GM23338 (cell line): ENCODE data around the gene SMPDL3B. TPM values are rescaled to one million over a fixed set of nuclear protein-coding genes. Genes with fewer than 3 reads are reported as not detected.
"Not testable (repeated sequence)": the region's sequence is repeated elsewhere in the genome, so short reads cannot be mapped to it uniquely, and the experiment has no call there.

Source experiments
- ATAC-seq: fragments of 200-7000 bp; cut with Tn5 transposase; 3 replicates; pipeline ENCODE4 v1.9.1; 2020
- DNase-seq: peaks from one replicate; pipeline ENCODE4 v3.0.0-alpha.2; 2015; ENCODE audit warnings: low spot score
- H2AFZ ChIP-seq: fragments of 200-600 bp; sonication (generic); 2 replicates; pipeline ENCODE4 v1.8.0; 2016; ENCODE audit warnings: antibody characterized with exemption, mild to moderate bottlenecking, moderate library complexity
- H3F3A ChIP-seq: fragments of 200-600 bp; sonication (generic); replicated peaks from 2 replicates; pipeline ENCODE4 v1.8.0; 2017; ENCODE audit warnings: antibody characterized with exemption, mixed run types, low read depth
- H3K27ac ChIP-seq: fragments of 200-600 bp; sonication (generic); 2 replicates; pipeline ENCODE4 v1.6.1; 2016; ENCODE audit warnings: low read depth
- H3K27me3 ChIP-seq: fragments of 200-600 bp; sonication (generic); 2 replicates; pipeline ENCODE4 v1.8.0; 2016; ENCODE audit warnings: mild to moderate bottlenecking, mixed run types, moderate library complexity; ENCODE audit not compliant: insufficient read depth
- H3K36me3 ChIP-seq: fragments of 200-600 bp; sonication (generic); 2 replicates; pipeline ENCODE4 v1.8.0; 2016; ENCODE audit warnings: mild to moderate bottlenecking; ENCODE audit not compliant: insufficient read depth
- H3K4me1 ChIP-seq: fragments of 200-600 bp; sonication (generic); 2 replicates; pipeline ENCODE4 v1.8.0; 2016; ENCODE audit warnings: mild to moderate bottlenecking, moderate library complexity; ENCODE audit not compliant: insufficient read depth
- H3K4me2 ChIP-seq: fragments of 200-600 bp; sonication (generic); 2 replicates; pipeline ENCODE4 v1.7.1; 2017; ENCODE audit warnings: mixed run types
- H3K4me3 ChIP-seq: fragments of 200-600 bp; sonication (generic); 2 replicates; pipeline ENCODE4 v1.6.1; 2016; ENCODE audit warnings: mixed run types
- H3K79me2 ChIP-seq: fragments of 200-600 bp; sonication (generic); replicated peaks from 2 replicates; pipeline ENCODE4 v1.8.0; 2017; ENCODE audit warnings: mild to moderate bottlenecking; ENCODE audit not compliant: insufficient read depth
- H3K9me2 ChIP-seq: fragments of 200-600 bp; sonication (generic); 2 replicates; pipeline ENCODE4 v1.8.0; 2017; ENCODE audit not compliant: insufficient read depth
- H4K20me1 ChIP-seq: fragments of 200-600 bp; sonication (generic); replicated peaks from 2 replicates; pipeline ENCODE4 v1.8.0; 2017; ENCODE audit warnings: mild to moderate bottlenecking; ENCODE audit not compliant: insufficient read depth
- H3K27ac Mint-ChIP-seq: 2 replicates; pipeline ENCODE4 v1.8.0; 2020; ENCODE audit warnings: inconsistent platforms, mild to moderate bottlenecking, moderate library complexity, mixed read lengths
- H3K27me3 Mint-ChIP-seq: 3 replicates; pipeline ENCODE4 v1.8.0; 2022; ENCODE audit warnings: low read depth, mild to moderate bottlenecking, moderate library complexity, mixed read lengths, inconsistent platforms; ENCODE audit not compliant: insufficient read depth, poor library complexity
- H3K36me3 Mint-ChIP-seq: 3 replicates; pipeline ENCODE4 v1.8.0; 2021; ENCODE audit warnings: low read depth, mild to moderate bottlenecking, inconsistent platforms, moderate library complexity, mixed read lengths
- H3K4me1 Mint-ChIP-seq: 3 replicates; pipeline ENCODE4 v1.8.0; 2020; ENCODE audit warnings: mild to moderate bottlenecking, inconsistent platforms, mixed read lengths
- H3K4me3 Mint-ChIP-seq: 3 replicates; pipeline ENCODE4 v1.8.0; 2021; ENCODE audit warnings: moderate library complexity, mild to moderate bottlenecking, inconsistent platforms, mixed read lengths
- H3K9me3 Mint-ChIP-seq: 3 replicates; pipeline ENCODE4 v1.8.0; 2020; ENCODE audit warnings: moderate library complexity, mild to moderate bottlenecking, inconsistent platforms, mixed read lengths
- CREB1 ChIP-seq: fragments of 250-450 bp; sonication (Bioruptor Pico); IDR thresholded peaks from 2 replicates; pipeline ENCODE4 v1.5.0; 2020; ENCODE audit warnings: low read depth, mild to moderate bottlenecking, moderate library complexity
- EZH2 ChIP-seq: fragments of 200-600 bp; sonication (generic); IDR thresholded peaks from one replicate; pipeline ENCODE4 v1.8.0; 2017; ENCODE audit warnings: antibody characterized with exemption, mild to moderate bottlenecking, low read depth; ENCODE audit not compliant: unreplicated experiment
- EZH2phosphoT487 ChIP-seq: fragments of 200-600 bp; sonication (generic); IDR thresholded peaks from one replicate; pipeline ENCODE4 v1.8.1; 2018; ENCODE audit warnings: antibody characterized with exemption; ENCODE audit not compliant: unreplicated experiment
- JUNB ChIP-seq: IDR thresholded peaks from one replicate; pipeline ENCODE4 v1.6.1; 2016; ENCODE audit warnings: antibody characterized with exemption; ENCODE audit not compliant: unreplicated experiment
- NANOG ChIP-seq: IDR thresholded peaks from 2 replicates; pipeline ENCODE4 v1.6.1; 2016; ENCODE audit warnings: antibody characterized with exemption, borderline replicate concordance
- STAT1 ChIP-seq: IDR thresholded peaks from one replicate; pipeline ENCODE4 v1.6.1; 2016; ENCODE audit warnings: antibody characterized with exemption; ENCODE audit not compliant: unreplicated experiment
- polyA plus RNA-seq: library from polyadenylated mRNA; unstranded; fragments of >200 nt; fragmentation: Nextera tagmentation; extraction: Ambion mirVana; gene quantifications from 2 replicates; pipeline ENCODE4 v1.2.1, GENCODE V29; 2016
- total RNA-seq: library from RNA; depleted of rRNA; stranded (reverse); fragments of >200 nt; shearing (Covaris generic); gene quantifications from 2 replicates; pipeline ENCODE4 v1.2.3, GENCODE V29; 2014
- TF ChIP-seq, protein P1 (sequence below): fragments of 250-450 bp; sonication (Bioruptor Pico); IDR thresholded peaks from 2 replicates; pipeline ENCODE4 v1.5.0; 2020; ENCODE audit warnings: mild to moderate bottlenecking, moderate library complexity
- TF ChIP-seq, protein P2 (sequence below): IDR thresholded peaks from 2 replicates; pipeline ENCODE4 v1.6.1; 2016; ENCODE audit warnings: antibody characterized with exemption
- TF ChIP-seq, protein P3 (sequence below): IDR thresholded peaks from one replicate; pipeline ENCODE4 v1.6.1; 2018; ENCODE audit warnings: antibody characterized with exemption; ENCODE audit not compliant: unreplicated experiment

SMPDL3B gene
- total and polyA plus RNA-seq, 2 experiments from 2014 or later: 39.5 to 83.1 TPM

DNA sequence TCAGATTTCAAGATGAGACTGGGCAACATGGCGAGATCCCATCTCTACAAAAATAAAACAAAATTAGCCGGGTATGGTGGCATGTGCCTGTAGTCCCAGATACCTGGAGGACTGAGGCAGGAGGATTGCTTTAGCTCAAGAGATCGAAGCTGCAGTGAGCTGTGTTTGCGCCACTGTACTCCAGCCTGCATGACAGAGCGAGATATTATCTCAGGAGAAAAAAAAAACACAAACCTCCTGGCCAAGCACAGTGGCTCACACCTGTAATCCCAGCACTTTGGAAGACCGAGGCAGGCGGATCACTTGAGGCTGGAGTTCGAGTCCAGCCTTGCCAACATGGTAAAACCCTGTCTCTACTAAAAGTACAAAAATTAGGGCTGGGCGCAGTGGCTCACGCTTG is 67.8 kb downstream of the SMPDL3B start:
- H2AFZ ChIP-seq: no peak overlapping the region
- Mint-ChIP-seq H3K27me3 (no peaks in the 10 kb centered on the region), H3K36me3 (peaks cover 25% of the 10 kb centered on the region), H3K4me3 (no peak overlapping the region), H3K4me1 (no peaks in the 10 kb centered on the region), H3K9me3 (no peaks in the 10 kb centered on the region), H3K27ac (no peak overlapping the region)
- no peak overlapping the region for H3K4me3 ChIP-seq
- H3K27ac ChIP-seq: no peak overlapping the region
- H3K4me2 ChIP-seq: no peak overlapping the region
- no peaks in the 10 kb centered on the region for H4K20me1 ChIP-seq
- TF ChIP-seq STAT1: no peak
- no peak for TF ChIP-seq EZH2
- TF ChIP-seq NANOG: no peak
- TF ChIP-seq, protein P1, sequence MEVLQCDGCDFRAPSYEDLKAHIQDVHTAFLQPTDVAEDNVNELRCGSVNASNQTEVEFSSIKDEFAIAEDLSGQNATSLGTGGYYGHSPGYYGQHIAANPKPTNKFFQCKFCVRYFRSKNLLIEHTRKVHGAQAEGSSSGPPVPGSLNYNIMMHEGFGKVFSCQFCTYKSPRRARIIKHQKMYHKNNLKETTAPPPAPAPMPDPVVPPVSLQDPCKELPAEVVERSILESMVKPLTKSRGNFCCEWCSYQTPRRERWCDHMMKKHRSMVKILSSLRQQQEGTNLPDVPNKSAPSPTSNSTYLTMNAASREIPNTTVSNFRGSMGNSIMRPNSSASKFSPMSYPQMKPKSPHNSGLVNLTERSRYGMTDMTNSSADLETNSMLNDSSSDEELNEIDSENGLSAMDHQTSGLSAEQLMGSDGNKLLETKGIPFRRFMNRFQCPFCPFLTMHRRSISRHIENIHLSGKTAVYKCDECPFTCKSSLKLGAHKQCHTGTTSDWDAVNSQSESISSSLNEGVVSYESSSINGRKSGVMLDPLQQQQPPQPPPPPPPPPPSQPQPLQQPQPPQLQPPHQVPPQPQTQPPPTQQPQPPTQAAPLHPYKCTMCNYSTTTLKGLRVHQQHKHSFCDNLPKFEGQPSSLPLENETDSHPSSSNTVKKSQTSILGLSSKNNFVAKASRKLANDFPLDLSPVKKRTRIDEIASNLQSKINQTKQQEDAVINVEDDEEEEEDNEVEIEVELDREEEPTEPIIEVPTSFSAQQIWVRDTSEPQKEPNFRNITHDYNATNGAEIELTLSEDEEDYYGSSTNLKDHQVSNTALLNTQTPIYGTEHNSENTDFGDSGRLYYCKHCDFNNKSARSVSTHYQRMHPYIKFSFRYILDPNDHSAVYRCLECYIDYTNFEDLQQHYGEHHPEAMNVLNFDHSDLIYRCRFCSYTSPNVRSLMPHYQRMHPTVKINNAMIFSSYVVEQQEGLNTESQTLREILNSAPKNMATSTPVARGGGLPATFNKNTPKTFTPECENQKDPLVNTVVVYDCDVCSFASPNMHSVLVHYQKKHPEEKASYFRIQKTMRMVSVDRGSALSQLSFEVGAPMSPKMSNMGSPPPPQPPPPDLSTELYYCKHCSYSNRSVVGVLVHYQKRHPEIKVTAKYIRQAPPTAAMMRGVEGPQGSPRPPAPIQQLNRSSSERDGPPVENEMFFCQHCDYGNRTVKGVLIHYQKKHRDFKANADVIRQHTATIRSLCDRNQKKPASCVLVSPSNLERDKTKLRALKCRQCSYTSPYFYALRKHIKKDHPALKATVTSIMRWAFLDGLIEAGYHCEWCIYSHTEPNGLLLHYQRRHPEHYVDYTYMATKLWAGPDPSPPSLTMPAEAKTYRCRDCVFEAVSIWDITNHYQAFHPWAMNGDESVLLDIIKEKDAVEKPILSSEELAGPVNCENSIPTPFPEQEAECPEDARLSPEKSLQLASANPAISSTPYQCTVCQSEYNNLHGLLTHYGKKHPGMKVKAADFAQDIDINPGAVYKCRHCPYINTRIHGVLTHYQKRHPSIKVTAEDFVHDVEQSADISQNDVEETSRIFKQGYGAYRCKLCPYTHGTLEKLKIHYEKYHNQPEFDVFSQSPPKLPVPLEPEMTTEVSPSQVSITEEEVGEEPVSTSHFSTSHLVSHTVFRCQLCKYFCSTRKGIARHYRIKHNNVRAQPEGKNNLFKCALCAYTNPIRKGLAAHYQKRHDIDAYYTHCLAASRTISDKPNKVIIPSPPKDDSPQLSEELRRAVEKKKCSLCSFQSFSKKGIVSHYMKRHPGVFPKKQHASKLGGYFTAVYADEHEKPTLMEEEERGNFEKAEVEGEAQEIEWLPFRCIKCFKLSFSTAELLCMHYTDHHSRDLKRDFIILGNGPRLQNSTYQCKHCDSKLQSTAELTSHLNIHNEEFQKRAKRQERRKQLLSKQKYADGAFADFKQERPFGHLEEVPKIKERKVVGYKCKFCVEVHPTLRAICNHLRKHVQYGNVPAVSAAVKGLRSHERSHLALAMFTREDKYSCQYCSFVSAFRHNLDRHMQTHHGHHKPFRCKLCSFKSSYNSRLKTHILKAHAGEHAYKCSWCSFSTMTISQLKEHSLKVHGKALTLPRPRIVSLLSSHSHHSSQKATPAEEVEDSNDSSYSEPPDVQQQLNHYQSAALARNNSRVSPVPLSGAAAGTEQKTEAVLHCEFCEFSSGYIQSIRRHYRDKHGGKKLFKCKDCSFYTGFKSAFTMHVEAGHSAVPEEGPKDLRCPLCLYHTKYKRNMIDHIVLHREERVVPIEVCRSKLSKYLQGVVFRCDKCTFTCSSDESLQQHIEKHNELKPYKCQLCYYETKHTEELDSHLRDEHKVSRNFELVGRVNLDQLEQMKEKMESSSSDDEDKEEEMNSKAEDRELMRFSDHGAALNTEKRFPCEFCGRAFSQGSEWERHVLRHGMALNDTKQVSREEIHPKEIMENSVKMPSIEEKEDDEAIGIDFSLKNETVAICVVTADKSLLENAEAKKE (CRISPR knock-in tag): no peak
- TF ChIP-seq, protein P2, sequence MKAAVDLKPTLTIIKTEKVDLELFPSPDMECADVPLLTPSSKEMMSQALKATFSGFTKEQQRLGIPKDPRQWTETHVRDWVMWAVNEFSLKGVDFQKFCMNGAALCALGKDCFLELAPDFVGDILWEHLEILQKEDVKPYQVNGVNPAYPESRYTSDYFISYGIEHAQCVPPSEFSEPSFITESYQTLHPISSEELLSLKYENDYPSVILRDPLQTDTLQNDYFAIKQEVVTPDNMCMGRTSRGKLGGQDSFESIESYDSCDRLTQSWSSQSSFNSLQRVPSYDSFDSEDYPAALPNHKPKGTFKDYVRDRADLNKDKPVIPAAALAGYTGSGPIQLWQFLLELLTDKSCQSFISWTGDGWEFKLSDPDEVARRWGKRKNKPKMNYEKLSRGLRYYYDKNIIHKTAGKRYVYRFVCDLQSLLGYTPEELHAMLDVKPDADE: no peak
- TF ChIP-seq CREB1 (CRISPR knock-in tag): no peak
- TF ChIP-seq EZH2phosphoT487: no peak
- no peak for TF ChIP-seq JUNB
- TF ChIP-seq, protein P3, sequence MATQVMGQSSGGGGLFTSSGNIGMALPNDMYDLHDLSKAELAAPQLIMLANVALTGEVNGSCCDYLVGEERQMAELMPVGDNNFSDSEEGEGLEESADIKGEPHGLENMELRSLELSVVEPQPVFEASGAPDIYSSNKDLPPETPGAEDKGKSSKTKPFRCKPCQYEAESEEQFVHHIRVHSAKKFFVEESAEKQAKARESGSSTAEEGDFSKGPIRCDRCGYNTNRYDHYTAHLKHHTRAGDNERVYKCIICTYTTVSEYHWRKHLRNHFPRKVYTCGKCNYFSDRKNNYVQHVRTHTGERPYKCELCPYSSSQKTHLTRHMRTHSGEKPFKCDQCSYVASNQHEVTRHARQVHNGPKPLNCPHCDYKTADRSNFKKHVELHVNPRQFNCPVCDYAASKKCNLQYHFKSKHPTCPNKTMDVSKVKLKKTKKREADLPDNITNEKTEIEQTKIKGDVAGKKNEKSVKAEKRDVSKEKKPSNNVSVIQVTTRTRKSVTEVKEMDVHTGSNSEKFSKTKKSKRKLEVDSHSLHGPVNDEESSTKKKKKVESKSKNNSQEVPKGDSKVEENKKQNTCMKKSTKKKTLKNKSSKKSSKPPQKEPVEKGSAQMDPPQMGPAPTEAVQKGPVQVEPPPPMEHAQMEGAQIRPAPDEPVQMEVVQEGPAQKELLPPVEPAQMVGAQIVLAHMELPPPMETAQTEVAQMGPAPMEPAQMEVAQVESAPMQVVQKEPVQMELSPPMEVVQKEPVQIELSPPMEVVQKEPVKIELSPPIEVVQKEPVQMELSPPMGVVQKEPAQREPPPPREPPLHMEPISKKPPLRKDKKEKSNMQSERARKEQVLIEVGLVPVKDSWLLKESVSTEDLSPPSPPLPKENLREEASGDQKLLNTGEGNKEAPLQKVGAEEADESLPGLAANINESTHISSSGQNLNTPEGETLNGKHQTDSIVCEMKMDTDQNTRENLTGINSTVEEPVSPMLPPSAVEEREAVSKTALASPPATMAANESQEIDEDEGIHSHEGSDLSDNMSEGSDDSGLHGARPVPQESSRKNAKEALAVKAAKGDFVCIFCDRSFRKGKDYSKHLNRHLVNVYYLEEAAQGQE: no peak
- peaks cover 19% of the 10 kb centered on the region; the same call in 1 of the 2 replicates for H3K36me3 ChIP-seq
- H3K9me2 ChIP-seq: no peaks in the 10 kb centered on the region
- no peaks in the 10 kb centered on the region for H3F3A ChIP-seq
- H3K27me3 ChIP-seq: no peaks in the 10 kb centered on the region
- H3K4me1 ChIP-seq: no peaks in the 10 kb centered on the region
- ATAC-seq: no peak
- no peak for DNase-seq
- H3K79me2 ChIP-seq: no peaks in the 10 kb centered on the region

DNA sequence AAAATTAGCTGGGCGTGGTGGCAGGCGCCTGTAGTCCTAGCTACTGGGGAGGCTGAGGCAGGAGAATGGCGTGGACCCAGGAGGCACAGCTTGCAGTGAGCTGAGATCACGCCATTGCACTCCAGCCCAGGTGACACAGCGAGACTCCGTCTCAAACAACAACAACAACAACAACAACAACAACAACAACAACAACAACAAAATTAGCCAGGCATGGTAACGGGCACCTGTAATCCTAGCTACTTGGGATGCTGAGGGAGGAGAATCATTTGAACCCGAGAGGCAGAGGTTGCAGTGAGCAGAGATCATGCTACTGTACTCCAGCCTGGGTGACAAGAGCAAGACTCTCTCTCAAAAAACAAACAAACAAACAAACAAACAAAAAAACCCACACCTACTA is 68.3 kb downstream of the SMPDL3B start:
- H3K27me3 ChIP-seq, H3K4me1 ChIP-seq, H3K9me2 ChIP-seq, H3K27me3 Mint-ChIP-seq, H3K4me3 Mint-ChIP-seq, H4K20me1 ChIP-seq, DNase-seq, H3K27ac Mint-ChIP-seq, H3K4me1 Mint-ChIP-seq, H3K79me2 ChIP-seq, H3K4me2 ChIP-seq, H3K4me3 ChIP-seq, H3K9me3 Mint-ChIP-seq, H3F3A ChIP-seq, H2AFZ ChIP-seq, ATAC-seq, H3K27ac ChIP-seq: not testable (repeated sequence)
- peaks cover 17% of the 10 kb centered on the region; the same call in 1 of the 2 replicates for H3K36me3 ChIP-seq
- H3K36me3 Mint-ChIP-seq: peaks cover 20% of the 10 kb centered on the region
